ENCODE results near the gene KIF14. TPM values are rescaled to one million over a fixed set of nuclear protein-coding genes. Genes with fewer than 3 reads are reported as not detected.

Gene KIF14
- total and polyA plus RNA-seq, 11 donors, result 0.04 to 2.0 (median 0.08) TPM; not detected in 2

DNA sequence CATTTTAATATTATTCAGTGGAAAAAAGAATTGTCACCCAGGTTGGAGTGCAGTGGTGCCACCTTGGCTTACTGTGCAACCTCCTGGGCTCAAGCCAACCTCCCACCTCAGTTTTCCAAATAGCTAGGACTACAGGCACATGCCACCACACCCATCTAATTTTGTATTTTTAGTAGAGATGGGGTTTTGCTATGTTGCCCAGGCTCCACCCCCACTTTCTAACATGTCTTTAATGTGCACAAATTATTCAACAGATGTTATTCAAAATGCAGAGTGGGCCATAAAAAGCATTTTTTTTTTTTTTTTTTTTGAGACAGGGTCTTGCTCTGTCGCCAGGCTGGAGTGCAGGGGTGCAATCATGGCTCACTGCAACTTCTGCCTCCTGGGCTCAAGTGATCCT, 31.8 kb upstream of the KIF14 start:
- TF ChIP-seq POLR2A (IDR thresholded peaks at IDR 0.05), result no peak
- TF ChIP-seq, protein P1, sequence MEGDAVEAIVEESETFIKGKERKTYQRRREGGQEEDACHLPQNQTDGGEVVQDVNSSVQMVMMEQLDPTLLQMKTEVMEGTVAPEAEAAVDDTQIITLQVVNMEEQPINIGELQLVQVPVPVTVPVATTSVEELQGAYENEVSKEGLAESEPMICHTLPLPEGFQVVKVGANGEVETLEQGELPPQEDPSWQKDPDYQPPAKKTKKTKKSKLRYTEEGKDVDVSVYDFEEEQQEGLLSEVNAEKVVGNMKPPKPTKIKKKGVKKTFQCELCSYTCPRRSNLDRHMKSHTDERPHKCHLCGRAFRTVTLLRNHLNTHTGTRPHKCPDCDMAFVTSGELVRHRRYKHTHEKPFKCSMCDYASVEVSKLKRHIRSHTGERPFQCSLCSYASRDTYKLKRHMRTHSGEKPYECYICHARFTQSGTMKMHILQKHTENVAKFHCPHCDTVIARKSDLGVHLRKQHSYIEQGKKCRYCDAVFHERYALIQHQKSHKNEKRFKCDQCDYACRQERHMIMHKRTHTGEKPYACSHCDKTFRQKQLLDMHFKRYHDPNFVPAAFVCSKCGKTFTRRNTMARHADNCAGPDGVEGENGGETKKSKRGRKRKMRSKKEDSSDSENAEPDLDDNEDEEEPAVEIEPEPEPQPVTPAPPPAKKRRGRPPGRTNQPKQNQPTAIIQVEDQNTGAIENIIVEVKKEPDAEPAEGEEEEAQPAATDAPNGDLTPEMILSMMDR (IDR thresholded peaks at IDR 0.05), result no peak
- H3K9me3 ChIP-seq, result no peaks in the 10 kb centered on the region
- intact Hi-C loops (cut with DNase I), result no loop called here
- no peaks in the 10 kb centered on the region for H3K27me3 ChIP-seq
- DNase-seq (no peak), ATAC-seq (no peak)
- WGBS, 4 donors, result 90 to 100% (median 98%) methylated on average over 1 of the region's 1 CpG
- H3K4me3 ChIP-seq, result no peak overlapping the region
- H3K4me1 ChIP-seq, result no peaks in the 10 kb centered on the region
- H3K27ac ChIP-seq, result no peak overlapping the region
- peaks cover 0 to 96% (median 74%) of the 10 kb centered on the region in 9 donors for H3K36me3 ChIP-seq

DNA sequence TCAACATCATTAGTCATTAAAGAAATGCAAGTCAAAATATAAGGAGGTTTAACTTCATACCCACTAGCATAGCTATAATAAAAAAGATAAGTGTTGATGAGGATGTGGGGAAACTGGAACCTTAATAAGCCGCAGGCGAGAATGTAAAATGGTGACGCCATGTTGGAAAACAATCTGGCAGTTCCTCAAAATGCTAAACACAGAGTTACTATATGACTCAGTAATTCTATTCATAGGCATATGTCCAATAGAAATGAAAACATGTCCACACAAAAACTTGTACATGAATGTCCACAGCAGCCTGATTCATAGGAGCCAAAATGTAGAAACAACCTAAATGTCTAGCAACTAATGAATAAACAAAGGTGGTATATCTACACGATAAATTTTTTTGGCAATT, 26.0 kb upstream of the KIF14 start:
- TF ChIP-seq POLR2A (IDR thresholded peaks at IDR 0.05), result no peak
- TF ChIP-seq, protein P1 (IDR thresholded peaks at IDR 0.05), result no peak
- Histone ChIP-seq H3K4me1 (peaks cover 0 to 19% (median 0%) of the 10 kb centered on the region in 12 donors), H3K27me3 (no peaks in the 10 kb centered on the region), H3K27ac (peak overlapping the region in 1 of 12 donors; percentile 19), H3K36me3 (peaks cover 0 to 92% (median 59%) of the 10 kb centered on the region in 9 donors), H3K9me3 (no peaks in the 10 kb centered on the region), H3K4me3 (no peak overlapping the region)
- DNase-seq (no peak), ATAC-seq (no peak)
- intact Hi-C loops (cut with DNase I), result no loop called here
- 93 to 96% (median 94%) methylated on average over 4 of the region's 4 CpGs for WGBS, 4 donors

DNA sequence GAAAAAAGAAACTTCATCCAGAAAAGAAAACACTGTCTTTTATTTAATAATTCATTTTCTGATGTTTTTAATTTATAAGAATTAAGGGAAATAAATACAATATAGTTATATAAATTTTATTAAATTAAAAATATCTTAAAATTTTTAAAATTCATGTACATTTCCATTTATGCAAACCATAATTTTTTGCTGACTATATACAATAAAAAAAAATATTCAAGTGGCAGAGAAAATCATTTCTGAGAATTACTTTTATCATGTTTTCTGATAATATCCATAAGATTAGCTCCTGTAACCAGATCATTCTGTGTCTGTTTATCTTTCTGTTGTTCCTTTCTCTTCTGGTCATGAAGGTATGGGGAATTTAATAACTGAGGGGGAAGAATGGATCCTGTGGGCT, 23.5 kb upstream of the KIF14 start:
- TF ChIP-seq POLR2A (IDR thresholded peaks at IDR 0.05), result no peak
- TF ChIP-seq, protein P1 (IDR thresholded peaks at IDR 0.05), result no peak
- Histone ChIP-seq H3K4me3 (no peak overlapping the region), H3K36me3 (peaks cover 0 to 72% (median 41%) of the 10 kb centered on the region in 9 donors), H3K27me3 (no peaks in the 10 kb centered on the region), H3K9me3 (no peaks in the 10 kb centered on the region), H3K27ac (peak overlapping the region in 1 of 12 donors; percentile 76), H3K4me1 (peaks cover 0 to 40% (median 0%) of the 10 kb centered on the region in 12 donors)
- DNase-seq (no peak), ATAC-seq (no peak)
- intact Hi-C loops (cut with DNase I), result no loop called here

DNA sequence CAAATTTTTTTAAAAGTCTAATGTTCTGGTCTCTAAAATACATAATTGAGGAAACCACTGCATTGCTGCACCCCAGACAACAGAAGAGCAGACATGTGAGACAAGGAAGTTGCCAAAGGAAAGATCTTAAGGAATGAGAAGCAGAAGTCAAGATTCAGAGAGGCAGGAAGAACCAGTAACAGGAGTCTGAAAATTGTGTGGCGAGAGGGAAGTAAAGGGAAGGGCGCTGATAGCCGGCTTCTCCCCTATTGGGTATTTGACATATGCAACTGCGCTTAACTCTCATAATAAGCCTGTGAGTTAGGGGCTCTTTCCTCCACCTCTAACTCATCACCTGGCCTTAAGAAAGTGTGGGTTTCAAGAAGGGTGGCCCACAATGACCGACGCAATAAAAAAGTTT, 21.9 kb upstream of the KIF14 start:
- WGBS, 4 donors, result 90 to 98% (median 92%) methylated on average over 6 of the region's 6 CpGs
- ATAC-seq, result peak in 2 of 4 donors; percentile 13 to 24
- no peaks in the 10 kb centered on the region for H3K9me3 ChIP-seq
- intact Hi-C loops (cut with DNase I), result no loop called here
- no peak for DNase-seq
- no peaks in the 10 kb centered on the region for H3K27me3 ChIP-seq
- H3K27ac ChIP-seq, result peak overlapping the region in 1 of 12 donors; percentile 76
- peaks cover 0 to 40% (median 0%) of the 10 kb centered on the region in 12 donors for H3K4me1 ChIP-seq
- peaks cover 0 to 56% (median 26%) of the 10 kb centered on the region in 9 donors for H3K36me3 ChIP-seq
- no peak overlapping the region for H3K4me3 ChIP-seq
- TF ChIP-seq, protein P1 (IDR thresholded peaks at IDR 0.05), result no peak
- TF ChIP-seq POLR2A (IDR thresholded peaks at IDR 0.05), result no peak
